ENCODE data around the gene SYNJ2.
"Not testable (repeated sequence)": the region's sequence is repeated elsewhere in the genome, so short reads cannot be mapped to it uniquely, and the experiment has no call there.

SYNJ2 gene

GRCh38 chr6:157955675-157956074 is 26.0 kb upstream of the SYNJ2 start:
- DNase-seq, result no peak

DNA sequence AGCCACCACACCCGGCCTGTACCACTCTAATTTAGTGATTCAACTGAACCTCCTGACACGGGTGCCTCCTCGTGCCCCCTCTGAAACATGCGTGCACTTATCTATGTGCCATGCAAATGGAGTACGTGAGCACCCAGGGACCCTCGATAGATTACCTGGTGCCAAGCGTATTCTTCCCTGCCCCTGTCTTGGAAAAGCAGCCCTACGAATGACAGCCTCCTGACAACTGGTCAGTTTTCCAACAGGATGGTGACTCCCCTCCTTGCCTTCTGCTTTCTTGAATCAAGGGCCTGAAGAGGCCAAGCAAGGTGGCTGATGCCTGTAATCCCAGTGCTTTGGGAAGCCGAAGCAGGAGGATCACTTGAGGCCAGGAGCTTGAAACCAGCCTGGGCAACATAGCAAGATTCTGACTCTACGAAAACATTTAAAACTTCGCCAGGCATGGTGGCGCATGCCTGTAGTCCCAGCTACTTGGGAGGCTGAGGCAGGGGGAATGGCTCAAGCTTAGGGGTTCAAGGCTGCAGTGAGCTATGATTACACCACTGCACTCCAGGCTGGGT is 25.4 kb upstream of the SYNJ2 start:
- no peak for DNase-seq

DNA sequence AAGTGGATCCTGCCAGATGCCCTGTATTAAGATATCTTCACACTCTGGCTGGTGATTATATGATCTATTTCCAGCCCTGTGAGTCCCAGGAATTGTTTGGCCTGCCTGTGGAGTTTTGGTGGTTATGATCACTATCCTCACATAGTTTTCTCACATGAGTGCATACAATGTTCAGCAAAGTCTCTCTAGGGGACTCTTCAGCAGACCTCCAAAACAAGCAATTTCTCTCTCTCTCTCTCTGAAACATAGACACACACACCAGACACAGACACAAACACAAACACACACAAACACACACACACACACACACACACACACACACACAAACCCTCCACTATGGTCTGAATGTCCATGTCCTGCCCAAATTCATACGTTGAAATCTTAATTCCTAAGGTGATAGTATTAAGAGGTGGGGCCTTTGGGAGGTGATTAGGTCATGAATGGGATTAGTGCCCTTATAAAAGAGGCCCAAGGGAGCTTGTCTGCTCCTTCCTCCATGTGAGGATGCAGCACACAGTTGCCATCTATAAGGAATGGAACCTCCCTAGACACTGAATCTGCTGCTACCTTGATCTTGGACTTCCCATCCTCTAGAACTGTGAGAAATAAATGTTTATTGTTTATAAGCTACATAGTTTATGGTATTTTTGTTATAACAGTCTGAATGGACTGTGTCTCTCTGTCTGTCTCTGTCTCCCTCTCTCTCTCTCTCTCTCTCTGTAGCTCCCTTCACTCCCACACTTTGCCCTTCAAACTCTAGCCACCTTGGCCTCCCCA is 22.0 kb upstream of the SYNJ2 start:
- DNase-seq, result no peak

- no peak for DNase-seq
Observed at GRCh38 chr6:157961153-157961831, 20.4 kb upstream of the SYNJ2 start.

DNA sequence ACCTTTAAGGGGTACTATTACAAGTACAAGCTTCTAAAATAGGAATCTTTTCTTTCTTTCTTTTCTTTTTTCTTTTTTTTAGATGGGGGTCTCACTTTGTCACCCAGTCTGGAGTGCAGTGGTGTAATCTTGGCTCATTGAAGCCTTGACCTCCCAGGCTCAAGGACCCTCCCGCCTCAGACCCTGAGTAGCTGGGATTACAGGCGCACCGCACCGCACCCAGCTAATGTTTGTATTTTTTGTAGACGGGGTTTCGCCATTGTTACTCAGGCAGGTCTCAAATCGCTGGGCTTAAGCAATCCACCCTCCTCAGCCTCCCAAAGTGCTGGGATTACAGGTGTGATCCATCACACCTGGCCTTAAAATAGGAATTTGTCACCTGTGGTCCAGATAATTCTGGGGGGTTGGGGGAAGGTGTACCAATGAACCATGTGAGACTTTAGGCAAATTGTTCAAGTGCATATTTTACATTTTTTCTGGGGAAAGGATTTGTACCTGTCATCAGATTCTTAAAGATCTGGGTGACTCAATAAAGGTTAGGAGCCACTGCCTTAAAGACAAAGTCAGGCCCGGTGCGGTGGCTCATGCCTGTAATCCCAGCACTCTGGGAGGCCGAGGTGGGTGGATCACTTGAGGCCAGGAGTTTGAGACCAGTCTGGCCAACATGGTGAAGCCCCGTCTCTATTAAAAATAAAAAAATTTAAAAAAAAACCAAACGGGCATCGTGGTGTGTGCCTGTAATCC is 19.7 kb upstream of the SYNJ2 start:
- DNase-seq, result no peak

DNA sequence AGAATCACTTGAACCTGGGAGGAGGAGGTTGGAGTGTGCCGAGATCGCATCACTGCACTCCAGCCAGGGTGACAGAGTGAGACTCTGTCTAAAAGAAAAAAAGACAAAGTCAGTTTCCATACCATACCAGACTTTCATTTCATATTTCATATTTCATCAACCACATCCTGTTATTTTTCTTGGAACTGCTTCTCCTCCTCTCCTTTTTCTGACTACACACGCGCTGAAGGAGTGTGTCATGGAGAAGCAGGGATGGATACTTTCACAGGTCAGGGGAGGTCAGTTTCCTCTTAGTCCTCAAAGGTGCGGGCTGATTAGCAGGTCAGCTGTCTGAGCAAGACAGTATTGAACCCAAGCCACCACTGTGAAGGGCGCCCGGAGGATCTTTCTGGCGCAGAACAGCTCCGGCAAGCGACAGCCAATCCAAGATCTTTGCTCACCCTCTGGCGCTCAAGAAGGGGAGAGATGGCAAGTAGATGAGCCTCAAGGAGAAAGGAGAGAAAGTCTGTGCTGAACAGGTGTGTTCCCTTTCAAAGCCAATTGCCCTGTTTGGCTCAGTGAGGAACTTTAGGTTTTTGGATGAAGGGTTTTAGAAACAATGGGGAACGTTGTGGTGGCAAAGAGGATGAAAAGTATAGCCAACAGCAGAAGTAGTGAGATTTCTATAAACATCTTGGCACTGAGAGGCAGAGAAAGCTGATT is 18.9 kb upstream of the SYNJ2 start:
- DNase-seq, result no peak

- DNase-seq, result no peak
Observed at GRCh38 chr6:157964100-157964499, 17.6 kb upstream of the SYNJ2 start.

GRCh38 chr6:157965387-157965786 is 16.3 kb upstream of the SYNJ2 start:
- DNase-seq, result no peak

DNA sequence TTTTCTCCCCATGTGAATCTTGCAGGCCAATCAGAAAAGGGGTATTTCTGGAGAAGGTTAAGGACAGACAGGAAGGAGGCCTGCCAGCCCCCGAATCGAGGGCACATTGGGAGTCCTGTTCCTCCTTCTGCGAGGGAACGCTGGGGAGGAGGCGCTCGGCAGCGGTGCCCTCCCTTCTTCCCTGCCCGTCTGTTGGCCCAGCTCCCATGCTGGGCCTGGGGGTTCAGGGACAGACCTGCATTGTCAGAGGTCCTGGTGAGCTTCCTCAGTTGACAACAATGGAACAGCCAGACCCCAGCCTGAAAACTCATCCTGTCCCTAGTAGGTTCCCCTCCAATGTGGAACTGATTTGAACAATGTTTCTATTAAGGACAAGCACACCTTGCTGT is 15.1 kb upstream of the SYNJ2 start:
- DNase-seq, result no peak

- no peak for DNase-seq
Observed at GRCh38 chr6:157967020-157967419, 14.6 kb upstream of the SYNJ2 start.

GRCh38 chr6:157967486-157967885 is 14.2 kb upstream of the SYNJ2 start:
- DNase-seq, result no peak

GRCh38 chr6:157972177-157972576 is 9.5 kb upstream of the SYNJ2 start:
- not testable (repeated sequence) for DNase-seq

- DNase-seq, result no peak
Observed at GRCh38 chr6:157974341-157974894, 7.2 kb upstream of the SYNJ2 start.

GRCh38 chr6:157974967-157975366 is 6.7 kb upstream of the SYNJ2 start:
- no peak for DNase-seq

- no peak for DNase-seq
Observed at GRCh38 chr6:157975456-157975855, 6.2 kb upstream of the SYNJ2 start.

DNA sequence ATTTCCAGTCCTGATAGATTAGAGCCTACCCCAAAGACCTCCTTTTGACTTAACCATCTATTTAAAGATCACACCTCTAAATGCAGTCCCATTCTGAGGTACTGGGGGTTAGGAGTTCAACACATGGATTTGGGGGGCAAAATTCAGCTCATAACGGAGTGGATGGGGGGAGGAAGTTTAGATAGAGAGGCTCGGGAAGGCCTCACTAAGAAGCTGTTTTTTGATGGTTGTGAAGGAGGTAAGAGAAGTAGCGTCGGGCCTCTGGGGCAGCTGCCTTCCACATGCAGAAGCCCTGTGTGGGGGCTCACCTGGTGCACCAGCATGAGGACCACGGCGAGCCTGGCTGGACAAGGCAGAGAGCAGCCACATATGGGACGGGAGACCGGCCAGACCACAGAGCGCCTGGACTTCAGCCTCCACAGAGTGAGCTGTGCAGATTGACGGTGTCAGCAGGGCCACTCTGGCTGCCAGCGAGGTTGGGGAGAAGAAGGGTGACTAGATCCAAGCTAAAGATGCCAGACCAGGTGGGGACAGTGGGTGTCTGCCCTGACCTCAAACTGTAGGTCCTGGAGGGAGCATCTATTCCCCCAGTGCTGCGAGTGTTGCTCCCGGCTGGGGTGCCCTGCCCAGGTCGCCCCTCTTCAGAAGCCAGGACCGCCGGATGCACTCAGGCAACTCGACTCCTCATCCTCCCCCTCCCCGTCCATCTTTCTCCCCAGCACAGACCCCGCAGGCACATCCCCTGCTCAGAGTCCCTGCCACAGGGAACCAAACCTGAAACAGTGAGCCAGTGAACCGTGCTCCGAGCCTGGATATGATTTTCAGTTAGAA is 5.1 kb upstream of the SYNJ2 start:
- DNase-seq, result no peak

- no peak for DNase-seq
Observed at GRCh38 chr6:157977176-157977804, 4.4 kb upstream of the SYNJ2 start.

- DNase-seq, result no peak
Observed at GRCh38 chr6:157978021-157978783, 3.5 kb upstream of the SYNJ2 start.

- DNase-seq, result no peak
Observed at GRCh38 chr6:157980288-157981131, 1.2 kb upstream of the SYNJ2 start.

DNA sequence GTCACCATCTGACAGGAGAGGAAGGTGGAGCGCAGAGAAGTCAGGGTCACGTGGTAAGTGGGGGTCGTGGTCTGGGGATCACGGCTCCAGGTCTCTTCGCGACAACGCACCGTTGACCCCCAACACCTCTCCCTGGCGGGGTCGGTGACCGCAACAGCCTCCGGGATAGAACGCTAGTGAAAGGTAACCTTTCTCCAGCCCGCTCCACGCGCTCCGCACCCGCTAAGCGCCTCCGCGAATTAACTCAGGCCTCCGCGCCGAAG is 600 bp upstream of the SYNJ2 start:
- DNase-seq, result no peak
